ENCODE data around the gene LAMP2.

Gene LAMP2

GRCh38 chrX:120428309-120428708, 40.8 kb downstream of the LAMP2 start:
- no peak overlapping the region for H3K4me3 ChIP-seq (ENCODE audit: low read depth, low read length)
- TF ChIP-seq CTCF (IDR thresholded peaks at IDR 0.05; ENCODE audit: low read depth, low read length) = no peak

GRCh38 chrX:120426599-120426998, 42.5 kb downstream of the LAMP2 start:
- TF ChIP-seq CTCF (IDR thresholded peaks at IDR 0.05; ENCODE audit: low read depth, low read length) = no peak
- H3K4me3 ChIP-seq (ENCODE audit: low read depth, low read length) = no peak overlapping the region

GRCh38 chrX:120419463-120419862, 49.6 kb downstream of the LAMP2 start:
- H3K4me3 ChIP-seq (ENCODE audit: low read depth, low read length) = no peak overlapping the region
- no peak for TF ChIP-seq CTCF (IDR thresholded peaks at IDR 0.05; ENCODE audit: low read depth, low read length)

GRCh38 chrX:120408168-120408567, 60.9 kb downstream of the LAMP2 start:
- no peak overlapping the region for H3K4me3 ChIP-seq (ENCODE audit: low read depth, low read length)
- no peak for TF ChIP-seq CTCF (IDR thresholded peaks at IDR 0.05; ENCODE audit: low read depth, low read length)

GRCh38 chrX:120406638-120407037, 62.5 kb downstream of the LAMP2 start:
- H3K4me3 ChIP-seq (ENCODE audit: low read depth, low read length) = no peak overlapping the region
- TF ChIP-seq CTCF (IDR thresholded peaks at IDR 0.05; ENCODE audit: low read depth, low read length) = no peak

GRCh38 chrX:120402369-120402768, 66.7 kb downstream of the LAMP2 start:
- H3K4me3 ChIP-seq (ENCODE audit: low read depth, low read length) = no peak overlapping the region
- TF ChIP-seq CTCF (IDR thresholded peaks at IDR 0.05; ENCODE audit: low read depth, low read length) = no peak

- H3K4me3 ChIP-seq (ENCODE audit: low read depth, low read length) = no peak overlapping the region
- TF ChIP-seq CTCF (IDR thresholded peaks at IDR 0.05; ENCODE audit: low read depth, low read length) = no peak
Observed at GRCh38 chrX:120401301-120401700, 67.8 kb downstream of the LAMP2 start.
